Body of pancreas (tissue), 4 donors: Measurements from ENCODE around the gene LGALS1.

Source experiments
- POLR2A ChIP-seq, 3 donors: fragments of 450-650 bp; IDR thresholded peaks; one replicate each; pipeline ENCODE4 v1.6.1; 2016; ENCODE audit warnings: antibody characterized with exemption in 3 of 3, mild to moderate bottlenecking in 2 of 3
- TF ChIP-seq, protein P1 (sequence below), 7 experiments: fragments of 450-650 bp in 4 of 7; fragments of 200-600 bp in 3 of 7; sonication (generic) in 3 of 7; IDR thresholded peaks; one replicate each; pipeline ENCODE4 v1.5.1; 2016 to 2019; ENCODE audit warnings: antibody characterized with exemption in 7 of 7

DNA sequence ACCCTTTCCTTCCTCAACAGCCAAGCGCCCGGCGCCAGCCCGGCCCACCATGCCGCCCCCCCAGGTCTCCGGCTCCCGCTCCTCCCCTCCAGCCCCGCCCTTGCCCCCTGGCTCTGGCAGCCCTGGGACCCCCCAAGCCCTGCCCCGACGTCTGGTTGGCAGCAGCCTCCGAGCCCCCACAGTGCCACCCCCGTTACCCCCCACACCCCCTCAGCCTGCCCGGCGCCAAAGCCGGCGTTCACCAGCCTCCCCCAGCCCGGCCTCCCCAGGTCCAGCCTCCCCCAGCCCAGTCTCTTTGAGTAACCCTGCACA lies 20.2 kb upstream of the LGALS1 start:
- TF ChIP-seq, protein P1, sequence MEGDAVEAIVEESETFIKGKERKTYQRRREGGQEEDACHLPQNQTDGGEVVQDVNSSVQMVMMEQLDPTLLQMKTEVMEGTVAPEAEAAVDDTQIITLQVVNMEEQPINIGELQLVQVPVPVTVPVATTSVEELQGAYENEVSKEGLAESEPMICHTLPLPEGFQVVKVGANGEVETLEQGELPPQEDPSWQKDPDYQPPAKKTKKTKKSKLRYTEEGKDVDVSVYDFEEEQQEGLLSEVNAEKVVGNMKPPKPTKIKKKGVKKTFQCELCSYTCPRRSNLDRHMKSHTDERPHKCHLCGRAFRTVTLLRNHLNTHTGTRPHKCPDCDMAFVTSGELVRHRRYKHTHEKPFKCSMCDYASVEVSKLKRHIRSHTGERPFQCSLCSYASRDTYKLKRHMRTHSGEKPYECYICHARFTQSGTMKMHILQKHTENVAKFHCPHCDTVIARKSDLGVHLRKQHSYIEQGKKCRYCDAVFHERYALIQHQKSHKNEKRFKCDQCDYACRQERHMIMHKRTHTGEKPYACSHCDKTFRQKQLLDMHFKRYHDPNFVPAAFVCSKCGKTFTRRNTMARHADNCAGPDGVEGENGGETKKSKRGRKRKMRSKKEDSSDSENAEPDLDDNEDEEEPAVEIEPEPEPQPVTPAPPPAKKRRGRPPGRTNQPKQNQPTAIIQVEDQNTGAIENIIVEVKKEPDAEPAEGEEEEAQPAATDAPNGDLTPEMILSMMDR (IDR thresholded peaks at IDR 0.05), result no peak
- TF ChIP-seq POLR2A (IDR thresholded peaks at IDR 0.05), result no peak
